ENCODE data around the gene P2RX1. TPM values are rescaled to one million over a fixed set of nuclear protein-coding genes. Genes with fewer than 3 reads are reported as not detected.

Gene P2RX1
- total and polyA plus RNA-seq, 2 donors = 19.6 to 126 TPM

DNA sequence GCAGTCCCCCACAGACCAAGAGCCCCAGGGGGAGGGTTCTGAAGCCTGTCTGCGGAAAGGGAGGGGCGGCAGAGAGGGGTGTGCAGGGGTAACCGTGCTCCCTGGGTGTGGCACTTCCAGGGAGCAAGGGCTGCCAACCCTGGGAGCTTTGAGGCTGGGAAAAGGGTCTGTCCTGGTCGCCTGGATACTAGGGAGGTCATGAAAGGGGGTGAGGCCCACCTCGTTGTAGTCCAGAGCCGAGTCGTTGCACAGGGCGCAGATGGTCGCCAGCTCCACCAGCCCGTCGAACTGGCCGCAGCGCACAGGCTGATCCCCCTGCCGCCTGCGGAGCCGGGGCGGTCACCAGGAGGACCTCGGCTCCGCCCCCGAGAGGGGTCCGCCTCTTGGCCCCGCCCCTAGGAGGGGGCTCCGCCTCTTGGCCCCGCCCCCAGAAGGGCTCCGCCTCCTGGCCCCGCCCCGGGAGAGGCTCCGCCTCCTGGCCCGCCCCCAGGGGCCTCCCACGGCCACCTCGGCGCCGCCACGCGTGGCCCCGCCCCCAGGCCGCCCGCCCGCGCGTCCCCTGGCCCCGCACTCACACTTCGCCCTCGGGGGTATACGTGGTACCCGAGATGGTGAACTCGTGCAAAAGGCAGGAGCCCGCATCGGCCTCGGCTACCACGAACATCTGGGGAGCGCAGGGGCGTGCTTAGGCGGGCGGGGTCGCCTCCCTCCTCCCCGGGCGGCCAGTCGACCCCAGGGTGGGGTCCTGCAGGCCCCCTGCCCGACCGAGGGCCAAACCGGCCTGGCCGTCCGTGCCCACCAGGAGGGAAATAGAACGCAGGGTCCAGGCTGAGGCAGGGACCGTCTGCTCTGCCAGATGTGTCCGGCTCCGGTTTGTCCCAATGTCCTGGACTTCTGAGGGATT is 28.5 kb upstream of the P2RX1 start:
- WGBS = 25% methylated on average over 68 of the region's 68 CpGs
- H3K36me3 ChIP-seq (ENCODE audit: insufficient read depth) = no peaks in the 10 kb centered on the region
- H3K4me1 ChIP-seq (ENCODE audit: insufficient read depth) = no peaks in the 10 kb centered on the region
- H3K4me3 ChIP-seq (ENCODE audit: low read depth, low read length) = peak overlapping the region; percentile 22
- no peak overlapping the region for H3K27ac ChIP-seq (ENCODE audit: low read depth)
- DNase-seq (ENCODE audit: extremely low spot score) = no peak

DNA sequence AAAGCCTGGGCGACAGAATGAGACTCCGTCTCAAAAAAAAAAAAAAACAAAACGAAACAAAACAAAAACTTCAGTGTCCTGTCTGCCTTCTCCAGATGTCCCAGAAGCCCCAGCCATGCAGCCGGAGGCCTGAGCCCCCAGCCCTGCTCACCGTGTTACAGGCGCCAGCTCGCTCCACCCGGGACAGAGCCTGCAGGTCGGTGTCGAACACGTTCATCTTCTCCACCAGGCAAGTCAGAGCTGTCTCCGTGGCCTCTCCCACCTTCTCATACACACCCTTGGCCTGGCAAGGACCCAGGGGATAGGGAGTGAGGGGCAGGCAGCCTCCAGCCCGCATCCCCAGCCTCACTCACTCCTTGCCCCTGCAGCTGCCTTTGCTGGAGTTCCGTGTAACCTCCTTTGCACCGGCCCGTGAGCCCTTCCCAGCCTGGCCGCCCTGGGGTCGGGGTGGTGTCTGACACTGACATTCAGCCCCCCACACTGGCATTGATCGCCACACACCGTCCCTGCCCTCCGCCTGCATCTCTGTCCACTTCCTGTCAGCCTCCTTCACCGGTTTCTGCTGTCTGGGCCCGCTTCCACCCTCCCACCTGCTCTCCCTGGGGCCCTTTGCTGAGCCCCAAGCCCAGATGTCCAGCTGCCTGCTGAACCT is 27.1 kb upstream of the P2RX1 start:
- no peak overlapping the region for H3K4me3 ChIP-seq (ENCODE audit: low read depth, low read length)

DNA sequence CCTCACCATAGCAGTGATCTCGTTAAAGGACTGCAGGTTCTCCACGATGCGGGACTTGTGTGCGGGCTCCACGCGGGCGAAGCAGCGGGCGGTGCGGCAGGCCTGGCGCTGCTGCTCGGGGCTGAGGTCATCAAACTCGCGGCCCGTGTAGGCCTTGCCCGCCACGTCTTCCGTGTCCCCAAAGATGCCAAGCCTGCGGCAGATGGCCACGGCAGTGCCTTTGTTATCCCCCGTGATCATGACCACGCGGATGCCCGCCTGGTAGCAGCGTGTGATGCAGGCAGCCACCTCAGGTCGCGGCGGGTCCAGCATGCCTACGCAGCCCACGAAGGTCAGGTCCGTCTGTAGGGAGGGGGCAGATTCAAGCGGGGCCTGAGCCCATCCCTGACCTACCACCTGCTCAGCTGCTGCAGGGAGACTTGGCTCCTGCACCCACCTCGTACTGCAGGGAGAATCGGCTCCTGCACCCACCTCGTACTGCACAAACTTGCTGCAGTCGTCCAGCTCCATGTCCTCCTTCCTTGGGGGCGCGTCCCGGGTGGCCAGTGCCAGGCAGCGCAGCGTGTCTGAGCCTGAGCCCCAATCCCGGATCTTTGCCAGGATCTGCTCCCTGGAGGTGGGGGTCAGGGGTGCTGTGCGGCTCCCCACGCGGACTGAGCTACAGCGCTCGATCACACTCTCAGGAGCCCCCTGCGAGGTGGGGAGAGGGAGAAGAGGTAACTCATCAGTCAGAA is 24.9 kb upstream of the P2RX1 start:
- Histone ChIP-seq H3K4me3 (ENCODE audit: low read depth, low read length) (no peak overlapping the region), H3K4me1 (ENCODE audit: insufficient read depth) (no peaks in the 10 kb centered on the region), H3K36me3 (ENCODE audit: insufficient read depth) (no peaks in the 10 kb centered on the region), H3K27ac (ENCODE audit: low read depth) (no peak overlapping the region)
- WGBS = 93% methylated on average over 48 of the region's 48 CpGs
- DNase-seq (ENCODE audit: extremely low spot score) = no peak

More for the DNA sequence above, 27.1 kb upstream of the P2RX1 start:
- WGBS = 83% methylated on average over 23 of the region's 23 CpGs
- Histone ChIP-seq H3K36me3 (ENCODE audit: insufficient read depth) (no peaks in the 10 kb centered on the region), H3K27ac (ENCODE audit: low read depth) (no peak overlapping the region), H3K4me1 (ENCODE audit: insufficient read depth) (no peaks in the 10 kb centered on the region)
- DNase-seq (ENCODE audit: extremely low spot score) = no peak

DNA sequence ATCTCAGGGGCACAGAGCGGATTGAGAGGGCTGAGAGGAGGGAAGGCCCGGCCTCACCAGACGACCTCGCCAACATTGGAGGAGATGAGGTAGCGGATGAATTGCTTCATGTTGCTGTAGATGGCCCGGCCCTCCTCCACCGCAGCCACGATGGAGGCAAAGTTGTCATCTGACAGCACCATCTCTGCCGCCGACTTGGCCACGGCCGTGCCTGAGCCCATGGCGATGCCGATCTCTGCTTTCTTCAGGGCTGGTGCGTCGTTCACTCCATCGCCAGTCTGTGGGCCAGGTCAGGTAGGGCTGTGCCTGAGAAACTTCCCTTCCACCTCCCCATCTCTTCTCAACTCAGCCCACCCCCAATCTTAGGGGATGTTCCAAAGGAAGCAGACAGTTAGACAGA is 21.1 kb upstream of the P2RX1 start:
- Histone ChIP-seq H3K4me1 (ENCODE audit: insufficient read depth) (no peaks in the 10 kb centered on the region), H3K36me3 (ENCODE audit: insufficient read depth) (no peaks in the 10 kb centered on the region), H3K27ac (ENCODE audit: low read depth) (no peak overlapping the region), H3K4me3 (ENCODE audit: low read depth, low read length) (no peak overlapping the region)
- DNase-seq (ENCODE audit: extremely low spot score) = no peak
- 96% methylated on average over 17 of the region's 17 CpGs for WGBS

DNA sequence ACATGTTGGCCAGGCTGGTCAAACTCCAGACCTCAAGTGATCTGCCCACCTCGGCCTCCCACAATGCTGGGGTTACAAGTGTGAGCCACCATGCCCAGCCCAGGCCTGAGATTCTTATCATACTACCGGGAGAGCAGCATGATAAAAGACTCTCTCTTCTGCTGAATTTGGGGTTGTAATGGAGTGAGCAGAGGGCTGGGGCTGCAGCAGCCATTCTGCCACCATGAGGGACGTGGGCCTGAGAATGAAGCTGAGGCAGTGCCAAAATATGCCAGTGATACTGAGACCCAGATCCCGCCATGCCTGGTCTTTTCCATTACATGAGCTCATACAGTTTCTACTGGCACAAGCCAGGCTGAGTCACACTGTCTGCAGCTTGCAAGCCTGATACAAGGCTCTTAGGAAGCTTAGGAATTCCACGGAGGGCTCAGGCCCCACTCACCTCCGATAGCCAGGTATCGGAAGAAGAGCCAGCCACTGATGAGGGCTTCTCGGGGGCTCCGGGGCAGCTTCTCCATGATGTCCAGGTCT is 19.6 kb upstream of the P2RX1 start:
- Histone ChIP-seq H3K4me3 (ENCODE audit: low read depth, low read length) (no peak overlapping the region), H3K36me3 (ENCODE audit: insufficient read depth) (no peaks in the 10 kb centered on the region), H3K4me1 (ENCODE audit: insufficient read depth) (no peaks in the 10 kb centered on the region), H3K27ac (ENCODE audit: low read depth) (no peak overlapping the region)
- no peak for DNase-seq (ENCODE audit: extremely low spot score)
- 94% methylated on average over 9 of the region's 9 CpGs for WGBS

DNA sequence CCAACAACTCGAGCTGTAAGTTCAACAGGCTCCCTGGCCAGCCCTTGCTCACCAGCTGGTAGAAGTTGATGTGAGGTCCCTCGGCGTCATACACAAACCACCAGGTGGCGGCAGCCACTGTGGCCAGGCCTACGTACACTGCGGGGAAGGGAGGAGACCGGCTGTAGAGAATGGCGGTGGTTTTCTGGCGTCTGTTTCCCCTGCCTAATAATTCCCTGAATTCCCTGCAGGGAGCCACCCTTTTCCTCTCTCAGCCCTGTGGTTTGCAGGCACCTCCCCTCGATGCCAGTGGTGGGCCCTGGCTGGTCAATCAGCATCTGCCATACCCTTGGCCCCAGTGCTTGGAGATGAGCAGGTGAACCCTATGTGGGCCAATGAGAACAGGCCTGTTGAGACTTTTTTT is 18.9 kb upstream of the P2RX1 start:
- Histone ChIP-seq H3K4me1 (ENCODE audit: insufficient read depth) (no peaks in the 10 kb centered on the region), H3K4me3 (ENCODE audit: low read depth, low read length) (no peak overlapping the region), H3K27ac (ENCODE audit: low read depth) (no peak overlapping the region), H3K36me3 (ENCODE audit: insufficient read depth) (no peaks in the 10 kb centered on the region)
- DNase-seq (ENCODE audit: extremely low spot score) = peak; percentile 54
- WGBS = 10% methylated on average over 10 of the region's 10 CpGs

DNA sequence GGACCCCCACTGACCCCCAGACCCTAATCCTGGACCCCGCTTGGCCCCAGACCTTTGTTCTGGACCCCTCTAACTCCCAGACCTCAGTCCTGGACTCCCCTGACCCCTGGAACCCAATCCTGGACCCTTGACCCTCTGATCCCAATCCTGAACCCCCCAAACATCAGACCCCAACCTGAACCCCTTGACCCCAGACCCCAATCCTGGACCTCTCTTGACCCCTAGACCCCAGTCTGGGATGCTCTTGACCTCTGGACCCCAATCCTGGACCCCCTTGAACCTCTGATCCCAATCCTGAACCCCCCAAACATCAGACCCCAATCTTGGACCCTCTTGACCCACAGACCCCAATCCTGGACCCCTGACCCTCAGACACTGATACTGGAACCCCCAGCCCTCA is 13.5 kb upstream of the P2RX1 start:
- WGBS = 97% methylated on average over 1 of the region's 1 CpG
- no peaks in the 10 kb centered on the region for H3K4me1 ChIP-seq (ENCODE audit: insufficient read depth)
- DNase-seq (ENCODE audit: extremely low spot score) = no peak

DNA sequence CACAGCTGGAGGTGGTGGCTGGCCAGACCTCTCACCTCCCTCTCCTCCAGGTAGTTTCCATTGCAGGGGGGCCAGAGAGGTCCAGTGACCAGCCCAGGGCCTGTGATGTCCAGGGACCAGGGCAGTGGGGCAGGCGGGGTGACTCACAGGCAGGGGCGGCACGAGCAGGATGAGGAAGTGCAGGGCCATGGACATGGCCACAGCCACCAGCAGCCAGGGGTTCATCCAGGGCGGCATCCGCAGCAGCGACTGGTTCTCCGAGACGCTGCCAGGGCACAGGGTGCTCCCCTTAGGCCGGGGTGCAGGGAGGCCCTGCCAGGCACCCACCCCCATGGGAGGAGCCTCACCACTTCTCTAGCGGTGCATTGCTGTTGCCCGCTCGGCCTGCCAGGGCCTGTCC is 12.9 kb upstream of the P2RX1 start:
- WGBS = 93% methylated on average over 12 of the region's 12 CpGs

More for the DNA sequence above, 13.5 kb upstream of the P2RX1 start:
- Histone ChIP-seq H3K27ac (ENCODE audit: low read depth) (no peak overlapping the region), H3K36me3 (ENCODE audit: insufficient read depth) (no peaks in the 10 kb centered on the region), H3K4me3 (ENCODE audit: low read depth, low read length) (no peak overlapping the region)

DNA sequence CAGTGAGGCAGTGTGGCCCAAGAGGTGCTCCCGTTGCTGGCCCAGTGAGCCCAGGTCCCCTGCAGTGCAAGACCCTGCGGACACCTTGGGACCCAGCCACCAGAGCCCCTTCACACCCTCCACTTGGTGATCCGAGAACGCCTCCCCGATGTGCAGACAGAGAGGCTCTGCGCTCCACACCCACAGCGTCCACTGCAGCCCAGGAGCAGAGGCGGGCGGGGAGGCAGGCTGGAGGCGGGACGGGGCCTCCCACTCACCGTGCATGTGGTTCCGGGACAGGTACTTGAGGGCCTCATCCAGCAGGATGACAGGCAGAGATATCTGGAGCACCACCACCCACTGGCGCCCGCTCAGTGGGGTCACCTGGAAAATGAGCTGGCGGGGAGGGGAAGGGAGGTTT is 12.1 kb upstream of the P2RX1 start:
- no peaks in the 10 kb centered on the region for H3K36me3 ChIP-seq (ENCODE audit: insufficient read depth)
- H3K4me3 ChIP-seq (ENCODE audit: low read depth, low read length) = no peak overlapping the region
- no peaks in the 10 kb centered on the region for H3K4me1 ChIP-seq (ENCODE audit: insufficient read depth)
- 90% methylated on average over 16 of the region's 16 CpGs for WGBS
- no peak for DNase-seq (ENCODE audit: extremely low spot score)
- no peak overlapping the region for H3K27ac ChIP-seq (ENCODE audit: low read depth)

More for the DNA sequence above, 12.9 kb upstream of the P2RX1 start:
- Histone ChIP-seq H3K4me1 (ENCODE audit: insufficient read depth) (no peaks in the 10 kb centered on the region), H3K4me3 (ENCODE audit: low read depth, low read length) (no peak overlapping the region), H3K36me3 (ENCODE audit: insufficient read depth) (no peaks in the 10 kb centered on the region), H3K27ac (ENCODE audit: low read depth) (no peak overlapping the region)
- DNase-seq (ENCODE audit: extremely low spot score) = no peak

DNA sequence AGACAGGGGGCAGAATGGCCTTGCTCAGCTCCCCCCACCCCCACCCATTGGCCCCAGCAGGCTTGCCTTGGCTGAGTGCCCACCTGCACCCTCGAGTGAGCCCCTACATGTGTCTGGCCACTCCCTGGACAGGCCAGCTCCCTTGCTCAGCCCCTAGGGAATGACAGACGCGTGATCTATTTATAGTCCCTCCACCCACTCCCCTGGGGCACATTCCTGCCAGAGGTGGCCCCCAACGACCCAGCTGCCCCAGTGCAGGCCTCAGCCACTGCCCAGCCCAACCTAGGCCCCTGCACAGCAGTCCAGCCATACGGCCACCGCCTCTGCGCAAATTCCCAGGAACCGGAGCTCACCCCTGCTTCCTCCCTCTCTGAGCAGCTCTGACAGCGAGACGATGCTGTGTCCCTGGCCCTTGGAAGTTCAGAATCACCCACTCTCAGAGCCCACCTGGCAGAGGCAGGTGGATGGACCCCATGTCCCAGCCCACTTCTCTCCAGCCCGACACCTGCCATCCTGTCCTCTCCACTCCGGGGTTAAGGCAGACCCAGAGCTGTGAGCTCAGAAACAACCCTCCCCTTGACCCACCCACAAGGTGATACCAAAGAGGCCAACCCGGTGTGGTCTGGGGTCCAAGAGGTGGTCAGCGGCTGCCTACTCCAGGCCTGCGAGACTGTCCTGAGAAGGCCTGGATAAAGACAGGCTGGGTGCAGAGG is 11.5 kb upstream of the P2RX1 start:
- Histone ChIP-seq H3K36me3 (ENCODE audit: insufficient read depth) (no peaks in the 10 kb centered on the region), H3K4me1 (ENCODE audit: insufficient read depth) (no peaks in the 10 kb centered on the region), H3K27ac (ENCODE audit: low read depth) (no peak overlapping the region), H3K4me3 (ENCODE audit: low read depth, low read length) (no peak overlapping the region)
- 66% methylated on average over 15 of the region's 15 CpGs for WGBS
- DNase-seq (ENCODE audit: extremely low spot score) = no peak

DNA sequence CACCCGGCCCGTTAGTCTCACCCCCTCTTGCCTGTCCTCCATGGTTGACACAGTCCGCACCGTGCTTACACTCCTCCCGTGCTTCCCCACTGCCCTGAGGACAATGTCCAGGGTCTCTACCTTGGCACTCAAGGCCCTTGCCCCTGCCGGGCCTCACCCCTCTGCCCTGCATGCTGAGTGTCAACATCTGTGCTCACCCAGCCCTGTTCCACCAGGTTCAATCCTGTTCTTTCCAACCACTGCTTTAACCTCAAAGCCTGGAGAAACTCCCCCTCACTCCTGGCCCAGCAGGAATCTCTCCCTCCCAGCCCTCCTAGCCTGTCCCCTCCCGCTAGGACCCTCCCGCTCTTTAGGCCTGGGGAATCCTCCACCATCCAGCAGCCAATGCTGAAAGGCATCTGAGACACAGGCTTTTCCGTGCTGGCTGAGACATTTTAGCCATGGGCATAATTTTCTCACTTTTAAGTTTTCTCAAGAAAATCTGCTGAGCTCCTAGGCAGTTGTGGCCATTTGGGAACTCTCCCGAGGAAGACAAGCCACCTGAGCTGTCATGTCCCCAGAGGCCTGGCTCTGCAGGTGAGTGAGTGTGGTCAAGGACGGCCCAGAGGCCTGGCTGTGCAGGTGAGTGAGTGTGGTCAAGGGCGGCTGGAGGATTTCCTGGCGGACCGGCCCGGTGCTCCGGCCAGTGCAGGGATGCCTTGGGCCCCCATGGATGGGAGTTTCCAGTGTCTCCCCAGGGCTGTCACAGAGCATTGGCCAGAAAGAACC is 10.8 kb upstream of the P2RX1 start:
- WGBS = 83% methylated on average over 16 of the region's 16 CpGs
- Histone ChIP-seq H3K4me3 (ENCODE audit: low read depth, low read length) (no peak overlapping the region), H3K27ac (ENCODE audit: low read depth) (no peak overlapping the region), H3K36me3 (ENCODE audit: insufficient read depth) (no peaks in the 10 kb centered on the region), H3K4me1 (ENCODE audit: insufficient read depth) (no peaks in the 10 kb centered on the region)
- DNase-seq (ENCODE audit: extremely low spot score) = no peak

DNA sequence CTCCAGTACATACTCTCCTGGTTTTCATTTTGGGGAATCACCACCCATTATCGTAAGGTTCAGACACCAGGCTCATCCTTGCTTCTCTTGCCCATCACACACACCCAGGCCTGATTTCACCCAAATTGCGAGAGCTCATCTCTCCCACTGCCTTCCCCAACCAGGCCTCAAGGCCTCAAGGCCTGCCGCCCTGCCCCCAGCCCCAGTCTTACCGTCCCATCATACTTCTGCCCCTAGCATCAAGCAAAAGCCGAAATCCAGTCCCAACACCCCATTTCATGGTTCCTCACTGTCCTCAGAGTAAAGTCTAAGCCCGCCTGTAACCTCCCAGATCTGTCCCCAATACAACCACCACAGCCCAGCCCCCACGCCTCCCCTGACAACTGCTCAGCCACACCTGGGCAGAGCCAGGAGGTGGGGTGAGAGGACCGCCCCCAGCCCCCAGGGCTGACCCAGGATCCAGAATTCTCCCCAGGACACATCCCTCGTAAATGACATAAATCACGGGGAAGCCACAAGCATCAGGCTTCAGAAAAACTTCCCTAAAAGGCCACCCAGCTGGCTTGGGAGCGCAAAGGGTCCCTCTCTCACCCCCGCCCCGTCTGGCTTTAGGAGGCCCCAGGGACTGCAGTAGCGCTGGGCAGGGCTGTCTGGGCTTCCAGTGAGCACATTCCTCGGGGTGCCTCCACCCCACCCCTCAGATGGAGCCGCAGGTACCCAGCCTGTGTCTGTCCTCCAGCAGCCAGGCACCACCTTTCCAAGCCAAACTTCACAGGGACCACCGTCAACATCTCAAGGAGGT is 9.6 kb upstream of the P2RX1 start:
- WGBS = 72% methylated on average over 17 of the region's 17 CpGs
- no peaks in the 10 kb centered on the region for H3K4me1 ChIP-seq (ENCODE audit: insufficient read depth)
- H3K4me3 ChIP-seq (ENCODE audit: low read depth, low read length) = no peak overlapping the region
- H3K27ac ChIP-seq (ENCODE audit: low read depth) = no peak overlapping the region
- H3K36me3 ChIP-seq (ENCODE audit: insufficient read depth) = no peaks in the 10 kb centered on the region
- DNase-seq (ENCODE audit: extremely low spot score) = no peak

Measured in urinary bladder (tissue), 4 donors.